ENCODE measurements around the gene RASGRP1.
"Not testable (repeated sequence)": the region's sequence is repeated elsewhere in the genome, so short reads cannot be mapped to it uniquely, and the experiment has no call there.

RASGRP1 gene

GRCh38 chr15:38564557-38565286 is at the start of gene RASGRP1:
Gene RASGRP1 (minus strand): TSS chr15:38564814. CDS start chr15:38564628, 186 bp downstream.
- DNase-seq (ENCODE audit: low read depth in 2 of 2): peak; percentile 75 to 82

- no peak for DNase-seq (ENCODE audit: low read depth in 2 of 2)
These were observed 48.5 kb upstream of the RASGRP1 start for GRCh38 chr15:38613085-38613484.

GRCh38 chr15:38612159-38612863 is 47.7 kb upstream of the RASGRP1 start:
- peak in 1 of 2 donors; percentile 33 for DNase-seq (ENCODE audit: low read depth in 2 of 2)

GRCh38 chr15:38611228-38611627 is 46.6 kb upstream of the RASGRP1 start:
- no peak for DNase-seq (ENCODE audit: low read depth in 2 of 2)

- DNase-seq (ENCODE audit: low read depth in 2 of 2): no peak
These were observed 46.1 kb upstream of the RASGRP1 start for GRCh38 chr15:38610748-38611147.

GRCh38 chr15:38609097-38609738 is 44.6 kb upstream of the RASGRP1 start:
- no peak for DNase-seq (ENCODE audit: low read depth in 2 of 2)

- DNase-seq (ENCODE audit: low read depth in 2 of 2): no peak
These were observed 44.1 kb upstream of the RASGRP1 start for GRCh38 chr15:38608682-38609081.

GRCh38 chr15:38605744-38606143 is 41.1 kb upstream of the RASGRP1 start:
- no peak for DNase-seq (ENCODE audit: low read depth in 2 of 2)

- no peak for DNase-seq (ENCODE audit: low read depth in 2 of 2)
These were observed 39.1 kb upstream of the RASGRP1 start for GRCh38 chr15:38603672-38604071.

- DNase-seq (ENCODE audit: low read depth in 2 of 2): no peak
These were observed 38.5 kb upstream of the RASGRP1 start for GRCh38 chr15:38602910-38603670.

GRCh38 chr15:38600236-38600635 is 35.6 kb upstream of the RASGRP1 start:
- DNase-seq (ENCODE audit: low read depth in 2 of 2): no peak

- no peak for DNase-seq (ENCODE audit: low read depth in 2 of 2)
These were observed 34.1 kb upstream of the RASGRP1 start for GRCh38 chr15:38598749-38599148.

GRCh38 chr15:38597219-38597800 is 32.7 kb upstream of the RASGRP1 start:
- DNase-seq (ENCODE audit: low read depth in 2 of 2): no peak

GRCh38 chr15:38593524-38593923 is 28.9 kb upstream of the RASGRP1 start:
- no peak for DNase-seq (ENCODE audit: low read depth in 2 of 2)

GRCh38 chr15:38589502-38589901 is 24.9 kb upstream of the RASGRP1 start:
- no peak for DNase-seq (ENCODE audit: low read depth in 2 of 2)

GRCh38 chr15:38588672-38589071 is 24.1 kb upstream of the RASGRP1 start:
- no peak for DNase-seq (ENCODE audit: low read depth in 2 of 2)

- DNase-seq (ENCODE audit: low read depth in 2 of 2): no peak
These were observed 22.6 kb upstream of the RASGRP1 start for GRCh38 chr15:38587214-38587613.

- not testable (repeated sequence) for DNase-seq (ENCODE audit: low read depth in 2 of 2)
These were observed 21.4 kb upstream of the RASGRP1 start for GRCh38 chr15:38586005-38586404.

GRCh38 chr15:38578626-38579025 is 14.0 kb upstream of the RASGRP1 start:
- no peak for DNase-seq (ENCODE audit: low read depth in 2 of 2)

- no peak for DNase-seq (ENCODE audit: low read depth in 2 of 2)
These were observed 12.9 kb upstream of the RASGRP1 start for GRCh38 chr15:38577424-38577987.

- DNase-seq (ENCODE audit: low read depth in 2 of 2): no peak
These were observed 12.2 kb upstream of the RASGRP1 start for GRCh38 chr15:38576837-38577236.

Data from stimulated activated CD4-positive, alpha-beta T cell treated with anti-CD3 and anti-CD28 coated beads, Interleukin-1b, Interleukin-23, amount 100 ng/mL, for 4 hours (primary cell).